CD4-positive, alpha-beta memory T cell (primary cell): ENCODE measurements around the gene ARFGAP1. TPM values are rescaled to one million over a fixed set of nuclear protein-coding genes. Genes with fewer than 3 reads are reported as not detected.

Source experiments
- CTCF ChIA-PET: fragments of 350-600 bp; sonication (Branson Sonifier 250); formaldehyde crosslinking; loops from one replicate; lab custom pipeline; 2021; ENCODE audit warnings: inconsistent platforms; ENCODE audit not compliant: partially characterized antibody; lab: Charles Lee
- POLR2A ChIA-PET: fragments of 350-600 bp; sonication (Branson Sonifier 250); formaldehyde crosslinking; loops from one replicate; lab custom pipeline; 2021; ENCODE audit not compliant: partially characterized antibody; lab: Charles Lee
- DNase-seq, 5 donors: peaks; one replicate each; pipeline versions ENCODE4 v3.0.0 to v3.0.0-alpha.2; 2020 to 2022; ENCODE audit warnings: mixed read lengths in 1 of 5
- H3K27ac ChIP-seq: one replicate; pipeline ENCODE4 v1.7.0; 2013; ENCODE audit warnings: low read depth, low read length
- H3K27me3 ChIP-seq: 2 replicates; pipeline ENCODE4 v1.7.0; 2013; ENCODE audit warnings: mild to moderate bottlenecking, low read length, moderate library complexity; ENCODE audit not compliant: insufficient read depth
- H3K36me3 ChIP-seq: 2 replicates; pipeline ENCODE4 v1.7.0; 2013; ENCODE audit warnings: mild to moderate bottlenecking, low read length, moderate library complexity; ENCODE audit not compliant: insufficient read depth
- H3K4me1 ChIP-seq: 2 replicates; pipeline ENCODE4 v1.7.0; 2013; ENCODE audit warnings: mild to moderate bottlenecking, low read length, moderate library complexity; ENCODE audit not compliant: insufficient read depth
- H3K4me3 ChIP-seq, 2 donors: one replicate each; pipeline ENCODE4 v1.7.0; 2013; ENCODE audit warnings: low read length in 2 of 2, mild to moderate bottlenecking in 1 of 2
- H3K9me3 ChIP-seq, 2 donors: one replicate each; pipeline ENCODE4 v1.7.0; 2013; ENCODE audit warnings: low read length in 2 of 2, control low read depth in 1 of 2; ENCODE audit not compliant: control insufficient read depth in 1 of 2
- H3K27ac Mint-ChIP-seq, 7 donors: one replicate each; pipeline ENCODE4 v1.8.0; 2020 to 2021; ENCODE audit warnings: mixed read lengths in 7 of 7, mild to moderate bottlenecking in 6 of 7, inconsistent platforms in 3 of 7, moderate library complexity in 3 of 7
- H3K27me3 Mint-ChIP-seq, 2 donors: one replicate each; pipeline ENCODE4 v1.8.0; 2020 to 2021; ENCODE audit warnings: mixed read lengths in 2 of 2
- H3K36me3 Mint-ChIP-seq, 2 donors: one replicate each; pipeline ENCODE4 v1.8.0; 2020 to 2021; ENCODE audit warnings: mixed read lengths in 2 of 2, inconsistent platforms in 1 of 2, mild to moderate bottlenecking in 1 of 2
- H3K4me1 Mint-ChIP-seq, 4 donors: one replicate each; pipeline ENCODE4 v1.8.0; 2020 to 2021; ENCODE audit warnings: mixed read lengths in 4 of 4, mild to moderate bottlenecking in 1 of 4
- H3K4me3 Mint-ChIP-seq, 8 donors: one replicate each; pipeline ENCODE4 v1.8.0; 2020 to 2021; ENCODE audit warnings: mixed read lengths in 8 of 8, mild to moderate bottlenecking in 7 of 8, moderate library complexity in 6 of 8, inconsistent platforms in 3 of 8
- H3K9me3 Mint-ChIP-seq, 8 donors: one replicate each; pipeline ENCODE4 v1.8.0; 2020 to 2021; ENCODE audit warnings: mixed read lengths in 8 of 8, mild to moderate bottlenecking in 5 of 8, inconsistent platforms in 3 of 8, moderate library complexity in 1 of 8
- intact Hi-C: fragments of 100-400 bp; cut with micrococcal nuclease; formaldehyde crosslinking; loops from one replicate; pipeline ENCODE4 v1.15.1; 2023
- polyA plus RNA-seq, 2 donors: library from polyadenylated mRNA; unstranded; fragments of 300-500 nt; fragmentation: Illumina TruSeq; gene quantifications; one replicate each; pipeline ENCODE4 v1.2.3, GENCODE V29; 2021
- total RNA-seq, 2 experiments: library from RNA; stranded (reverse); gene quantifications; one replicate each; pipeline ENCODE4 v1.2.3, GENCODE V29; 2021

Gene ARFGAP1
- total and polyA plus RNA-seq, 4 experiments from 2014 or later: 11.5 to 120 (median 69.4) TPM

GRCh38 chr20:63296531-63297299 is 24.1 kb downstream of the ARFGAP1 start:
- no peak overlapping the region for H3K4me3 ChIP-seq
- peaks cover 6% of the 10 kb centered on the region for H3K27me3 ChIP-seq
- peak in 1 of 5 donors; percentile 19 for DNase-seq
- H3K4me1 Mint-ChIP-seq: peaks cover 6 to 15% (median 12%) of the 10 kb centered on the region in 4 donors
- peaks cover 10 to 17% of the 10 kb centered on the region in 2 donors for H3K27me3 Mint-ChIP-seq
- peaks cover 13% of the 10 kb centered on the region for H3K4me1 ChIP-seq
- H3K4me3 Mint-ChIP-seq: peak overlapping the region in 1 of 8 donors; percentile 20
- H3K9me3 ChIP-seq: no peaks in the 10 kb centered on the region
- ChIA-PET POLR2A (interaction anchor here (1.2 kb wide), 1 partner anchor 12 kb away, joined by 4 read pairs; no protein-coding TSS in a partner anchor), CTCF (interaction anchor here (1.1 to 1.3 kb wide), 2 partner anchors 13 to 73 kb away, joined by 3 to 4 read pairs; no protein-coding TSS in a partner anchor)
- no peak overlapping the region for H3K27ac ChIP-seq
- no peaks in the 10 kb centered on the region for H3K36me3 ChIP-seq
- intact Hi-C loops: no loop called here
- no peaks in the 10 kb centered on the region for H3K36me3 Mint-ChIP-seq
- no peak overlapping the region for H3K27ac Mint-ChIP-seq
- peaks cover 3 to 12% (median 4%) of the 10 kb centered on the region in 8 donors for H3K9me3 Mint-ChIP-seq

- Mint-ChIP-seq H3K4me1 (peaks cover 6 to 15% (median 12%) of the 10 kb centered on the region in 4 donors), H3K4me3 (no peak overlapping the region), H3K36me3 (no peaks in the 10 kb centered on the region), H3K9me3 (peaks cover 3 to 17% (median 7%) of the 10 kb centered on the region in 8 donors), H3K27me3 (peaks cover 10 to 17% of the 10 kb centered on the region in 2 donors), H3K27ac (no peak overlapping the region)
- Histone ChIP-seq H3K27ac (no peak overlapping the region), H3K36me3 (no peaks in the 10 kb centered on the region), H3K4me1 (peaks cover 13% of the 10 kb centered on the region), H3K4me3 (no peak overlapping the region), H3K27me3 (peaks cover 6% of the 10 kb centered on the region), H3K9me3 (no peaks in the 10 kb centered on the region)
- intact Hi-C loops: no loop called here
- peak in 1 of 5 donors; percentile 8 for DNase-seq
- ChIA-PET CTCF (interaction anchor here (1.3 kb wide), 1 partner anchor 12 kb away, joined by 3 read pairs; no protein-coding TSS in a partner anchor), POLR2A (interaction anchor here (1.2 kb wide), 1 partner anchor 13 kb away, joined by 4 read pairs; no protein-coding TSS in a partner anchor)
These were observed 24.8 kb downstream of the ARFGAP1 start for GRCh38 chr20:63297371-63297781.

- Mint-ChIP-seq H3K27me3 (peaks cover 11 to 22% of the 10 kb centered on the region in 2 donors), H3K4me1 (peaks cover 6 to 15% (median 12%) of the 10 kb centered on the region in 4 donors), H3K4me3 (no peak overlapping the region), H3K9me3 (peaks cover 3 to 21% (median 10%) of the 10 kb centered on the region in 8 donors), H3K27ac (peak overlapping the region in 1 of 7 donors; percentile 23), H3K36me3 (peaks cover 0 to 4% of the 10 kb centered on the region in 2 donors)
- POLR2A ChIA-PET: no interaction called here
- peaks cover 6% of the 10 kb centered on the region for H3K27me3 ChIP-seq
- CTCF ChIA-PET: interaction anchor here (1.3 kb wide), 1 partner anchor 12 kb away, joined by 3 read pairs; no protein-coding TSS in a partner anchor
- peaks cover 13% of the 10 kb centered on the region for H3K4me1 ChIP-seq
- intact Hi-C loops: no loop called here
- H3K27ac ChIP-seq: no peak overlapping the region
- peak in 1 of 5 donors; percentile 19 for DNase-seq
- H3K9me3 ChIP-seq: no peaks in the 10 kb centered on the region
- H3K4me3 ChIP-seq: no peak overlapping the region
- no peaks in the 10 kb centered on the region for H3K36me3 ChIP-seq
These were observed 25.4 kb downstream of the ARFGAP1 start for GRCh38 chr20:63297796-63298572.

- intact Hi-C loops: no loop called here
- DNase-seq: peak in 1 of 5 donors; percentile 4
- Mint-ChIP-seq H3K27me3 (peaks cover 11 to 23% of the 10 kb centered on the region in 2 donors), H3K36me3 (peaks cover 0 to 4% of the 10 kb centered on the region in 2 donors), H3K27ac (no peak overlapping the region), H3K9me3 (peaks cover 3 to 21% (median 10%) of the 10 kb centered on the region in 8 donors), H3K4me1 (peaks cover 6 to 15% (median 12%) of the 10 kb centered on the region in 4 donors), H3K4me3 (no peak overlapping the region)
- POLR2A ChIA-PET: no interaction called here
- Histone ChIP-seq H3K4me3 (no peak overlapping the region), H3K9me3 (no peaks in the 10 kb centered on the region), H3K27me3 (peaks cover 6% of the 10 kb centered on the region), H3K4me1 (peaks cover 13% of the 10 kb centered on the region), H3K36me3 (no peaks in the 10 kb centered on the region), H3K27ac (no peak overlapping the region)
- CTCF ChIA-PET: no interaction called here
These were observed 26.2 kb downstream of the ARFGAP1 start for GRCh38 chr20:63298731-63299312.

- DNase-seq: no peak
- Mint-ChIP-seq H3K9me3 (peaks cover 3 to 21% (median 10%) of the 10 kb centered on the region in 8 donors), H3K27me3 (peaks cover 14 to 24% of the 10 kb centered on the region in 2 donors), H3K27ac (no peak overlapping the region), H3K36me3 (peaks cover 0 to 4% of the 10 kb centered on the region in 2 donors), H3K4me1 (no peaks in the 10 kb centered on the region), H3K4me3 (no peak overlapping the region)
- POLR2A ChIA-PET: no interaction called here
- no peaks in the 10 kb centered on the region for H3K9me3 ChIP-seq
- no peaks in the 10 kb centered on the region for H3K36me3 ChIP-seq
- CTCF ChIA-PET: no interaction called here
- intact Hi-C loops: no loop called here
- no peaks in the 10 kb centered on the region for H3K4me1 ChIP-seq
- H3K27me3 ChIP-seq: peaks cover 6% of the 10 kb centered on the region
- H3K4me3 ChIP-seq: no peak overlapping the region
- H3K27ac ChIP-seq: no peak overlapping the region
These were observed 29.1 kb downstream of the ARFGAP1 start for GRCh38 chr20:63301671-63302070.

- intact Hi-C loops: no loop called here
- H3K9me3 ChIP-seq: no peaks in the 10 kb centered on the region
- Mint-ChIP-seq H3K27ac (no peak overlapping the region), H3K27me3 (peaks cover 14 to 24% of the 10 kb centered on the region in 2 donors), H3K36me3 (peaks cover 0 to 4% of the 10 kb centered on the region in 2 donors), H3K4me1 (no peaks in the 10 kb centered on the region), H3K4me3 (no peak overlapping the region), H3K9me3 (peaks cover 3 to 21% (median 10%) of the 10 kb centered on the region in 8 donors)
- DNase-seq: no peak
- no peak overlapping the region for H3K27ac ChIP-seq
- H3K4me1 ChIP-seq: no peaks in the 10 kb centered on the region
- no peaks in the 10 kb centered on the region for H3K36me3 ChIP-seq
- ChIA-PET CTCF (no interaction called here), POLR2A (no interaction called here)
- no peak overlapping the region for H3K4me3 ChIP-seq
- H3K27me3 ChIP-seq: peaks cover 6% of the 10 kb centered on the region
These were observed 30.6 kb downstream of the ARFGAP1 start for GRCh38 chr20:63303095-63303666.
